ENCODE data around the gene ALOX15B.
"Not testable (repeated sequence)": the region's sequence is repeated elsewhere in the genome, so short reads cannot be mapped to it uniquely, and the experiment has no call there.

ALOX15B gene

DNA sequence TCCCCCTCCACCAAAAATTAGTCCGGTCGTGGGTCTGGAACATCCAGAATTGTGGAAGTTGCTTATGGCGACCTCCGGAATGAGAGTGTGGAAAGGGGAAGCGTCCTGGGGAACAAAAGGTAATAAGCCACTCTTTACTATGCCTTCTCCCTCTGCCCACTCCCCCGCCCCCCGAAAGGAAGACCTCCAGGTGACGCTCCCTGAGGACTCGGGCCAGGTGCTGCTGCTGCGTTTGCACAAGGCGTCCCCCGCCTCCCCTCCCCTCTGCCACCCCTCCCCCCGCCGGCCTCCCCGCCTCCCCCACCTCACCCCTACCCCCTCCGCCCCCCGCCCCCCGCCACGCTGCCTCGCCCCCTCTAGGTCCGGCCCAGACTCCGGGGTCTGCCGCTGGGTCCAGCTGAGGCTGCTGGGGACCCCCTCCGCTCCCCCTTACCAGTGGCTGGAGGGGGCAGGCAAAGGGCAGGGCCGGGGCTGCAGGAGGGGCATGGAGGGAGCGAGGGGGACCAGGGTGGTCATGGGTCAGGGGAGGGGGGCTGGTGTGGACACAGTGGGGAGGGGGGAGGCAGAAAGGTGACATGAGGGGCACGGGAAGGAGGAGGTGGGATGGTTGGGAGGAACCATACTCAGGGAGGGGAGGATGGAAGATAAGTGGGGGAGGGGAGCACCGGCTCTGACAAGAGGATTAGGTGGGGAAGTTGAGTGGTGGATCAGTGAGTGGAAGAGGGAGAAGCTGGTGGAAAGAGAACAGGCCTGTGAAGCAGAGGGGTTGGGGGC, 25.1 kb downstream of the ALOX15B start:
- no peak for DNase-seq

GRCh38 chr17:8064561-8065019, 25.7 kb downstream of the ALOX15B start:
- DNase-seq = no peak

GRCh38 chr17:8066841-8067775, 28.2 kb downstream of the ALOX15B start:
- no peak for DNase-seq

- DNase-seq = no peak
Measured at GRCh38 chr17:8067806-8068205, 28.9 kb downstream of the ALOX15B start.

DNA sequence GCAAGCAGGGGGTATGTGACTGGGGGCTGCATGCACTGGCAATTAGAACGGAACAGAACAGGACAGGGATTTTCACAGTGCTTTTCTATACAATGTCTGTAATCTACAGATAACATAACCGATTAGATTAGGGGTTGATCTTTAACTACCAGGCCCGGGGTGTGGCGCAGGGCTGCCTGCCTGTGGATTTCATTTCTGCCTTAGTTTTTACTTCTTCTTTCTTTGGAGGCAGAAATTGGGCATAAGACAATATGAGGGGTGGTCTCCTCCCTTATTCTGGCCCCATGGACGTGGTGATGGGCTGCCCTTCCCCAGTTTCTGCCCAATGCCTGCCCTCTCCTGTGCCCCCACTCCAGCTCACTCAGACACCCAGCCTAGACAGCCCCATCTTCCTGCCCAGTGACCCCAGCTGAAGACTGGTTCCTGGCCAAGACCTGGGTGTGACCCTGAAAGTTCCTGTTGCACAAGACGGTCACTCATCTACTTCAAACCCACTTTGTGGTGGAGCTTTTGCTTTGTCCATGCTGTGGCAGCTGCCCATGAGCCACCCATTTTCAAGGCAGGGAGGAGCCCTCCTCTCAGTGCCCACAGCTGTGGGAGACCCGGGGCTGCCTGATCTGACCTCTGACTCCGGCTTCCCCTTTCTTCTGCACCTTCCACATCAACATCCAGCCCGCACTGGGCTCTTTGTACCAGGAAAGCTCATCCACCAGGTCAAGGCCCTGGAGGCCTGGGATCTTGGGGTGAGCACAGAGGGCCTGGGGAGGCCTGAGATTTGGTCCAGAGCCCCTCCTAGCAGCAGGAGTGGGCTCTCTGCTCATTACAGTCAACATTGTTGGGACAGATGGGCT, 30.1 kb downstream of the ALOX15B start:
- peak; percentile 69 to 94 for DNase-seq

GRCh38 chr17:8069587-8069860, 30.7 kb downstream of the ALOX15B start:
- no peak for DNase-seq

- no peak for DNase-seq
Measured at GRCh38 chr17:8071496-8071895, 32.6 kb downstream of the ALOX15B start.

DNA sequence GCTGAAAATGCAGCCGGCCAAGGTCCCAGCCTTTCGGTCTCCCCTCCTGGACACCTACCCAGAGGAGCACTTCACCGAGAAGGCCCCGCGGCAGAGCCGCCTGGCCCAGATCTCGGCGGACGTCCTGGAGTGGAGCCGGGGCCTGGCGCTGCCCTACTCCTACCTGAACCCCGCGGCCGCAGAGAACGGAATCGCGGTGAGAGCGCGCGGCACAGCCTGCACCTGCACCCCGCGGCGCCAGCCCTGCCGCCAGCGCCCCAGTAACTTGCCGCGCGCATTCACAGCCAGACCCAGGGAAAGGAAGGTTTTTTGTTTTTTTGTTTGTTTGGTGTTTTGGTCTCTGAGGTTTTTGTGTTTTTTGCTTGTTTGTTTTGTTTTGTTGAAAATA, 33.5 kb downstream of the ALOX15B start:
- DNase-seq = no peak

- DNase-seq = no peak
Measured at GRCh38 chr17:8072729-8073461, 34.0 kb downstream of the ALOX15B start.

DNA sequence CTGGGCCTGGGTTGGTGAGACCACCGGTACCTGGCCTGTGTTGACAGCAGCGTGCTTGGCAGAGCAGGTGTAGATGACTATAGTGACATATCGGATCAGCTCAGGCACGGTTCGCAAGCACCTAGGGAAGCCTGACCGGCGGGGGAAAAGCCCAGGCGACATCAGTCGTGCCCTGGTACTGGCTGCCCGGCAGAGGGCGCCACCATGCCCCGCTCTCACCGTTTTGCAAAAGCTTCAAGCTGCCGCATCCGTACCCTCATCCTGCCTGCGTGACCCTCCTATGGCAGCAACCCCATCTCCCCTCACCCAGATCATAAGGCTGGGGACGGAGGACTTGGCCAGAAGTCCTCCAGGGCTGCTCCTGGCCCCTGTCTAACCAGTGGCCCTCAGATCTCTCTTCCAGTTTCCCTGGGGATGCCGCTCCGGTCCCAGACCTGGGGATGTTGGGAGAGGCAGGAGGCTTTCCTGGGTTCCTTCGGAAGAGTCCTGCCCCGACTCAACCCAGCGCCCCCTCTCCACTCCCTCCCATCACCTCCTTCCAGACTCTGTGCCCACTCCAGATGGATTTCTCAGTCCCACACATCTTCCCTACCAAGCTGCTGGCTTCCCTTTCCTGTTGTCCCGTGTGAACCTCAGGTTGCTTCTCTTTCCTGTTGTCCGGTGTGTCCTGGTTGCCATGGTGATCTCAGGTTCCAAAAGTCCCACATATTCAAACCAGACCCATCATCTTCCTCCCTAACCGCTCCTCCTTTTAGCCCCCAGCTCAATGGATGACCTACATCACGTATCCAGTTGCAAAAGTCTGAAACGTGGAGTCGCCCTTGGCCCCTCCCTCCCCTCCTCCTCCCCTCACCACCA, 35.0 kb downstream of the ALOX15B start:
- peak; percentile 61 to 75 for DNase-seq

GRCh38 chr17:8074554-8074953, 35.7 kb downstream of the ALOX15B start:
- DNase-seq = no peak

DNA sequence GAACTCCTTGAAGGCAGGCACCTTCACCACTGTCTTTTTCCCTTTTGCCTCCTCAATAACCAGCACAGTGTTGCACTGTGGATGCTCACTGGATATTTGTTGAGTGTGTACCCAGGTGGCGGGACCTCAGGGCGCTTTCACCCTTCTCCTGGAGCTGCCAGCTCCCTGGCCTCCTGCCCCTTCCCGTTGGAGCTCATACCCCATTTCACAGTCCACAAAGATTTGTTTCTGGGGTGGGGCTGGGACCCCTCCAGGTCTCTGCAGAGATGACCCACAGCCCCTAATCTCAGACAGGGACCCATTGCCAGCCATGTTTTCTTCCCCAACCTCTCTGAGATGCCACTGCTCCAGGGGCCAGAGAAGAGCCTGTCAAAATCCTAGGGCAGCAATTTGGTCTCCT, 36.2 kb downstream of the ALOX15B start:
- DNase-seq = no peak

GRCh38 chr17:8075574-8076342, 36.9 kb downstream of the ALOX15B start:
- DNase-seq = no peak

DNA sequence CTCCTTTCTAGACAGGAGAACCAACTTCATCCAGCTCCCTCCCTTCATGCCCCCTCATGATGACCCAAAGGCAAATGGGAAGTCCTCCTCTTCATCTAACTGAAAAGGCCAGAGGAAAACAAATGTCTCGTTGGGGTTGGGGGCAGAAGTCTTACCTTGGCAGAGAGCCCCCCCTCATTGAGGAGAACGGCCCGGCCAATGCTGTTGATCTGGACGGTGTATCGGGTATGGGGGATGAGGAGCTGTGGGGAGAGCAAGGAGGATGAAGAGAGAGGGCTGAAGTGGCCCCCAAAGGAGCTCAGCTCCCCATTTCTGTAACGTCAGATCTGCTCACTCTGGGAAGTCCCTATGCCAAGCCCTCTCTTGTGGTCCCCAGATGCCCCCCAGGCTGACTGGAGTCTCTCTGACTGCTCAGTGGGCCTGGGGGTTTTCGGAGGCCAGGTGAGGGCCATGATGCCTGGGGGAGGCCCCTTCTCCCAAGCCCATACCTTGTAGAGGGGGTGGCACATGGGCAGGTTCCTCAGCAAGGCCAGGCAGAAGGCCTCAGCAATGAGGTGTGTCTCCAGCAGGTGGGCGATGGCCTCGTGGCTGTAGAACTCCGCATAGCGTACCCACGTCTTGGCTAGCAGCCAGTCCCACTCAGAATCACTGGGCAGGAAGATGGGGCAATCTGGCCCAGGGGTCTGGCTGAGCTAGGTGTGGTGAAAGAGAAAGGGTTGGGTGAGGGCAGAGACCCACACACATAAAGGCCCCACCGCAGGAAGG, 37.8 kb downstream of the ALOX15B start:
- no peak for DNase-seq

GRCh38 chr17:8077939-8078338, 39.1 kb downstream of the ALOX15B start:
- DNase-seq = not testable (repeated sequence)

DNA sequence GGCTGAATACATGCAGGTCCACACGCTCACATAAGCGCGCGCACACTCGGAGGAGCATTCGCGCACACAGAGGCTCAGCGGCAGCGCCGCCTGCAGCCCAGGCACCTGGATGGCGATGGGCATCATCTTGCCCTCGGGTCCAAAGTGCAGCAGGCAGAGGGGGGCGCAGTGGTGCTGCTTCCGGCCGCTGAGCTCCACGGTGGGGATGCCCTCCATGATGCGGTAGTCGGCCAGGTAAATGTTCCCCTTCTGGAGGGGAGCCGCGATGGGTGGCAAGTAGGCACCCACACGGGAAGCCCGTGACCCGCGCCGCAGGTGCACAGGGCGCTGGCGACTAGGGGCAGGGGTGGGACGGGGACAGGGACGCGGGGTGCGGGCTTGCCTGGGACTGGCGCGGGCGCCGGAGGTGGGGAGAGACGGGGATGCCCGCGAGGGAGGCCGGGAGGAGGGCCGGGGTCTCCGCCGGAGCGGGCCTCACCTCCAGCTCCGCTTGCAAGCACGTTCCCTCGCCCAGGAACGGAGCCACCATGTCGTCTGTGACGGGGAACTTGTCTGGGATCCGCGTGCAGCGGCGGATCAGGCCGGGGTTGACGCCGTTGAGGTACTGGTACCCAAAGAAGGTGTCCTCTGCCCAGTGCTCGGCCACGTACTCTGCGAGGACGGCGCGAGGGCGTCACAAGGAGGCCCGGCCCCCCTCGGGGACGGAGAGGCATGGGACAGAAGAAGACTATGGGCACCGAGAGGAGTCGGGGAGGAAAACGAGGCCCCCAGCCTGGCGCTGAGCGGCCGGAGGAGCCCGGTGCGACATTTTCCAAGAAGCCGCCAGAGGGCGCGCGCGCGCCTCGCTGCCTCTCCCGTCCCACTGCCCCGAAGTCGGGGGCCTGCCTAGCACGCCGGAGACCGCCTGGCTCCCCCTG, 40.7 kb downstream of the ALOX15B start:
- peak; percentile 43 to 59 for DNase-seq

DNA sequence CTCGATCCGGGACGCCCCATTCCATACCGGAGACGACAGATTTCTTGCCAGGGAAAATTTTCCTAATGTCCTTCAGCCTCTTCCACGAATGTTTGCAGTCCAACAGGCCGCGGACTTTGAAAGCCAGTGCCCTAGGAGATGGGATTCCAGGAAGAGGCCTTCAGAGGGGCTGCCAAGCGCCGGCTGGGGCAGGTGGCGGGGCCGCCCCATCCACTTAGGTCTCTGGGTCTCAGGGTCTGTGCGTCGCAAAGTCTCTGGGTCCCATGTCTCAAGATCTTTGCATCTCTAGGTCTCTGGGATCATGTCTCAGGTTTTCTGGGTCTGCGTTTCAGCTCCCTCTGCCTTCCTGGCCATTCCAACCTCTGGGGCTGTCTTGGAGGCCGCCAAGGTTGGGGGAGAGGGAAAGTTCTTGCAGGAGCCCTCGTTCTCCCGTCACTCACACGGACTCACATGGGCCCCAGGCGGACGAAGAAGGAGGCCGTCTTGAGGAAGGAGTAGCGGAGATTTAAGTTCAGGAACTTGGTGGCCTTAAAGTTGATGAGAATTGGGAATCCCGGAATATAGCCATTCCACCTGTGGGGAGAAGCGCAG, 41.4 kb downstream of the ALOX15B start:
- DNase-seq = no peak

- no peak for DNase-seq
Measured at GRCh38 chr17:8080799-8081219, 42.0 kb downstream of the ALOX15B start.
